Mesendoderm (in vitro differentiated cells): ENCODE results near the gene DTNB.

Source experiments
- DNase-seq: peaks from one replicate; pipeline ENCODE4 v3.0.0; 2013
- H2AK5ac ChIP-seq: 2 replicates; pipeline ENCODE4 v1.6.1; 2013; ENCODE audit warnings: low read length, inconsistent platforms
- H2BK120ac ChIP-seq: 2 replicates; pipeline ENCODE4 v1.6.1; 2013; ENCODE audit warnings: low read depth, mild to moderate bottlenecking, low read length, moderate library complexity, mixed read lengths
- H2BK15ac ChIP-seq: replicated peaks from 2 replicates; pipeline ENCODE4 v1.6.1; 2013; ENCODE audit warnings: low read depth, mild to moderate bottlenecking, moderate library complexity
- H2BK5ac ChIP-seq: 2 replicates; pipeline ENCODE4 v1.6.1; 2013; ENCODE audit warnings: low read length, inconsistent platforms
- H3K18ac ChIP-seq: 2 replicates; pipeline ENCODE4 v1.6.1; 2013; ENCODE audit warnings: mild to moderate bottlenecking, low read length, mixed read lengths
- H3K23ac ChIP-seq: one replicate; pipeline ENCODE4 v1.6.1; 2013; ENCODE audit warnings: low read length
- H3K27ac ChIP-seq: 2 replicates; pipeline ENCODE4 v1.5.1; 2013; ENCODE audit warnings: low read depth, mild to moderate bottlenecking, inconsistent platforms, low read length, moderate library complexity
- H3K27me3 ChIP-seq: 2 replicates; pipeline ENCODE4 v1.6.1; 2013; ENCODE audit warnings: low read length, control low read depth, mild to moderate bottlenecking, inconsistent platforms; ENCODE audit not compliant: insufficient read depth, poor library complexity
- H3K36me3 ChIP-seq: 2 replicates; pipeline ENCODE4 v1.6.1; 2013; ENCODE audit warnings: low read length, inconsistent platforms; ENCODE audit not compliant: control insufficient read depth, insufficient read depth
- H3K4ac ChIP-seq: one replicate; pipeline ENCODE4 v1.6.1; 2013; ENCODE audit warnings: low read depth, mild to moderate bottlenecking, low read length, moderate library complexity
- H3K4me1 ChIP-seq: 2 replicates; pipeline ENCODE4 v1.6.1; 2013; ENCODE audit warnings: low read depth, low read length, inconsistent platforms; ENCODE audit not compliant: control insufficient read depth
- H3K4me2 ChIP-seq: 2 replicates; pipeline ENCODE4 v1.6.1; 2013; ENCODE audit warnings: low read length
- H3K4me3 ChIP-seq: 2 replicates; pipeline ENCODE4 v1.5.1; 2013; ENCODE audit warnings: mild to moderate bottlenecking, low read length
- H3K56ac ChIP-seq: one replicate; pipeline ENCODE4 v1.6.1; 2013; ENCODE audit warnings: low read length
- H3K79me1 ChIP-seq: 2 replicates; pipeline ENCODE4 v1.6.1; 2013; ENCODE audit warnings: low read length, inconsistent platforms
- H3K79me2 ChIP-seq: 2 replicates; pipeline ENCODE4 v1.6.1; 2013; ENCODE audit warnings: mild to moderate bottlenecking, low read length; ENCODE audit not compliant: control insufficient read depth, insufficient read depth
- H3K9ac ChIP-seq: 2 replicates; pipeline ENCODE4 v1.6.1; 2013; ENCODE audit warnings: low read length, inconsistent platforms
- H4K5ac ChIP-seq: one replicate; pipeline ENCODE4 v1.6.1; 2013; ENCODE audit warnings: low read length
- H4K8ac ChIP-seq: one replicate; pipeline ENCODE4 v1.6.1; 2013; ENCODE audit warnings: low read depth, mild to moderate bottlenecking, control low read depth, low read length, moderate library complexity
- WGBS: extraction: QIAGEN DNeasy Blood & Tissue Kit; methylation state at CpG from one replicate; pipeline ENCODE4 v1.1.7; 2013; ENCODE audit warnings: low lambda C conversion rate, missing lambda C conversion rate; ENCODE audit not compliant: insufficient coverage; ENCODE audit errors: extremely low coverage; 5-methylcytosine and 5-hydroxymethylcytosine counted together

Gene DTNB

GRCh38 chr2:25528173-25528572 lies 145.2 kb downstream of the DTNB start:
- H3K27ac ChIP-seq, result no peak overlapping the region
- H3K18ac ChIP-seq, result no peak overlapping the region
- no peaks in the 10 kb centered on the region for H3K79me1 ChIP-seq
- no peak overlapping the region for H3K4ac ChIP-seq
- no peak overlapping the region for H3K4me3 ChIP-seq
- no peak overlapping the region for H3K4me2 ChIP-seq
- H4K8ac ChIP-seq, result no peak overlapping the region
- no peaks in the 10 kb centered on the region for H3K36me3 ChIP-seq
- no peak overlapping the region for H2BK5ac ChIP-seq
- no peaks in the 10 kb centered on the region for H3K79me2 ChIP-seq
- H4K5ac ChIP-seq, result no peak overlapping the region
- no peak for DNase-seq
- no peaks in the 10 kb centered on the region for H3K27me3 ChIP-seq
- no peak overlapping the region for H3K56ac ChIP-seq
- no peak overlapping the region for H2BK15ac ChIP-seq
- H3K9ac ChIP-seq, result no peak overlapping the region
- WGBS, result no CpG with 5 or more reads among the region's 4 CpGs
- no peak overlapping the region for H2AK5ac ChIP-seq
- H3K4me1 ChIP-seq, result no peaks in the 10 kb centered on the region
- H3K23ac ChIP-seq, result no peak overlapping the region
- no peak overlapping the region for H2BK120ac ChIP-seq

- Histone ChIP-seq H3K18ac (no peak overlapping the region), H2AK5ac (no peak overlapping the region), H3K23ac (no peak overlapping the region), H3K4me2 (no peak overlapping the region), H3K27me3 (no peaks in the 10 kb centered on the region), H3K36me3 (no peaks in the 10 kb centered on the region), H3K27ac (no peak overlapping the region), H3K79me2 (no peaks in the 10 kb centered on the region), H3K56ac (no peak overlapping the region), H3K9ac (no peak overlapping the region), H3K4me3 (no peak overlapping the region), H4K8ac (no peak overlapping the region), H2BK15ac (no peak overlapping the region), H3K79me1 (no peaks in the 10 kb centered on the region), H3K4me1 (no peaks in the 10 kb centered on the region), H4K5ac (no peak overlapping the region), H2BK5ac (no peak overlapping the region), H2BK120ac (no peak overlapping the region), H3K4ac (no peak overlapping the region)
- no CpG with 5 or more reads among the region's 5 CpGs for WGBS
- DNase-seq, result no peak
Observed at GRCh38 chr2:25524507-25524906, 148.9 kb downstream of the DTNB start.

GRCh38 chr2:25523060-25523459 lies 150.3 kb downstream of the DTNB start:
- no CpG with 5 or more reads among the region's 4 CpGs for WGBS

GRCh38 chr2:25521665-25522387 lies 151.6 kb downstream of the DTNB start:
- Histone ChIP-seq H3K4ac (no peak overlapping the region), H3K18ac (no peak overlapping the region), H3K27ac (no peak overlapping the region), H3K4me3 (no peak overlapping the region), H2BK15ac (no peak overlapping the region), H3K23ac (no peak overlapping the region), H3K79me2 (no peaks in the 10 kb centered on the region), H3K4me1 (no peaks in the 10 kb centered on the region), H3K79me1 (no peaks in the 10 kb centered on the region), H4K5ac (no peak overlapping the region), H3K27me3 (no peaks in the 10 kb centered on the region), H2AK5ac (no peak overlapping the region), H4K8ac (no peak overlapping the region), H3K56ac (no peak overlapping the region), H3K36me3 (no peaks in the 10 kb centered on the region), H3K4me2 (no peak overlapping the region), H2BK120ac (no peak overlapping the region), H3K9ac (no peak overlapping the region), H2BK5ac (no peak overlapping the region)
- DNase-seq, result peak; percentile 54
- WGBS, result no CpG with 5 or more reads among the region's 10 CpGs

More at GRCh38 chr2:25523060-25523459, 150.3 kb downstream of the DTNB start:
- no peak for DNase-seq
- H3K9ac ChIP-seq, result no peak overlapping the region
- no peaks in the 10 kb centered on the region for H3K27me3 ChIP-seq
- H4K5ac ChIP-seq, result no peak overlapping the region
- no peaks in the 10 kb centered on the region for H3K36me3 ChIP-seq
- no peaks in the 10 kb centered on the region for H3K79me1 ChIP-seq
- H3K79me2 ChIP-seq, result no peaks in the 10 kb centered on the region
- H3K4me1 ChIP-seq, result no peaks in the 10 kb centered on the region
- H3K4me3 ChIP-seq, result no peak overlapping the region
- no peak overlapping the region for H3K18ac ChIP-seq
- H2AK5ac ChIP-seq, result no peak overlapping the region
- no peak overlapping the region for H2BK5ac ChIP-seq
- no peak overlapping the region for H3K4me2 ChIP-seq
- H3K23ac ChIP-seq, result no peak overlapping the region
- no peak overlapping the region for H2BK15ac ChIP-seq
- H3K56ac ChIP-seq, result no peak overlapping the region
- no peak overlapping the region for H3K27ac ChIP-seq
- no peak overlapping the region for H2BK120ac ChIP-seq
- H3K4ac ChIP-seq, result no peak overlapping the region
- H4K8ac ChIP-seq, result no peak overlapping the region

- H3K27ac ChIP-seq, result no peak overlapping the region
- H3K4me1 ChIP-seq, result no peaks in the 10 kb centered on the region
- no CpG with 5 or more reads among the region's 4 CpGs for WGBS
- no peak overlapping the region for H2BK15ac ChIP-seq
- no peak overlapping the region for H3K4me2 ChIP-seq
- H3K79me1 ChIP-seq, result no peaks in the 10 kb centered on the region
- H3K4ac ChIP-seq, result no peak overlapping the region
- DNase-seq, result no peak
- no peak overlapping the region for H3K9ac ChIP-seq
- H3K56ac ChIP-seq, result no peak overlapping the region
- no peaks in the 10 kb centered on the region for H3K79me2 ChIP-seq
- no peak overlapping the region for H2BK120ac ChIP-seq
- H4K8ac ChIP-seq, result no peak overlapping the region
- H2BK5ac ChIP-seq, result no peak overlapping the region
- H3K27me3 ChIP-seq, result no peaks in the 10 kb centered on the region
- H3K18ac ChIP-seq, result no peak overlapping the region
- H3K23ac ChIP-seq, result no peak overlapping the region
- H3K4me3 ChIP-seq, result no peak overlapping the region
- no peaks in the 10 kb centered on the region for H3K36me3 ChIP-seq
- H2AK5ac ChIP-seq, result no peak overlapping the region
- H4K5ac ChIP-seq, result no peak overlapping the region
Observed at GRCh38 chr2:25521126-25521525, 152.3 kb downstream of the DTNB start.

GRCh38 chr2:25517701-25518100 lies 155.7 kb downstream of the DTNB start:
- H2AK5ac ChIP-seq, result no peak overlapping the region
- no peak overlapping the region for H3K4ac ChIP-seq
- H3K27me3 ChIP-seq, result no peaks in the 10 kb centered on the region
- WGBS, result no CpG with 5 or more reads among the region's 4 CpGs
- H4K5ac ChIP-seq, result no peak overlapping the region
- H3K4me1 ChIP-seq, result no peaks in the 10 kb centered on the region
- H3K27ac ChIP-seq, result no peak overlapping the region
- H3K23ac ChIP-seq, result no peak overlapping the region
- H3K18ac ChIP-seq, result no peak overlapping the region
- H3K36me3 ChIP-seq, result no peaks in the 10 kb centered on the region
- H3K56ac ChIP-seq, result no peak overlapping the region
- H2BK5ac ChIP-seq, result no peak overlapping the region
- no peaks in the 10 kb centered on the region for H3K79me1 ChIP-seq
- H2BK120ac ChIP-seq, result no peak overlapping the region
- no peak overlapping the region for H3K9ac ChIP-seq
- H3K4me2 ChIP-seq, result no peak overlapping the region
- H2BK15ac ChIP-seq, result no peak overlapping the region
- no peak overlapping the region for H3K4me3 ChIP-seq
- no peak for DNase-seq
- no peak overlapping the region for H4K8ac ChIP-seq
- H3K79me2 ChIP-seq, result no peaks in the 10 kb centered on the region
